Measurements from ENCODE around the gene DNAH10. TPM values are rescaled to one million over a fixed set of nuclear protein-coding genes. Genes with fewer than 3 reads are reported as not detected.

DNAH10 gene
- total RNA-seq, 1 donor from 2014 or later, result 0.25 TPM

DNA sequence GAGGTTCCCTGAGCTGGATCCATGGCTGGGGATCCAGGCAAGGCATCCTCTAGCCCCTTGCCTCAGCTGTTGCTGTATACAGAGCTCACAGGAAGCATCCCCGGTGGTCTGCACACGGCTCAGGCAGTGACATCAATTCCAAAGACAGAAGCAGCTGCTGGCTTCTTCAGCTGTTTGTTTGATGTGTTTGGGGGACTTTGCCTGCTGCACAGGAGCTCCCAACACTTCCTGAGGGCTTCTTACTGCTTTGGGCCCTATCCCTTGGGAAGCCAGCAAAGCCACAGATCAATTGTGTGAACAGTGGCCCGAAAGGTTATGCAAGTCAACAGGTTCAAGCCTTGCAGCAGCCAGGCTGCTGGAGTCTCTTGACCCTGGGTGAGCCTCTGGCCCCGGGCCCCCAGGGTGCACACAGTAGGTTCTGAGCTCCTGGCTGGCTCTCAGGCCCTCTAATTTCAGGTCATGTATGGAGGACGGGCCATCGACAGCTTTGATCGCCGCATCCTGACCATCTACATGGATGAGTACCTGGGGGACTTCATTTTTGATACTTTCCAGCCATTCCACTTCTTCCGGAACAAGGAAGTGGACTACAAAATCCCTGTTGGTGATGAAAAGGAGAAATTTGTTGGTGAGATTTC, 168.0 kb downstream of the DNAH10 start:
- intact Hi-C loops (cut with micrococcal nuclease), result no loop called here

DNA sequence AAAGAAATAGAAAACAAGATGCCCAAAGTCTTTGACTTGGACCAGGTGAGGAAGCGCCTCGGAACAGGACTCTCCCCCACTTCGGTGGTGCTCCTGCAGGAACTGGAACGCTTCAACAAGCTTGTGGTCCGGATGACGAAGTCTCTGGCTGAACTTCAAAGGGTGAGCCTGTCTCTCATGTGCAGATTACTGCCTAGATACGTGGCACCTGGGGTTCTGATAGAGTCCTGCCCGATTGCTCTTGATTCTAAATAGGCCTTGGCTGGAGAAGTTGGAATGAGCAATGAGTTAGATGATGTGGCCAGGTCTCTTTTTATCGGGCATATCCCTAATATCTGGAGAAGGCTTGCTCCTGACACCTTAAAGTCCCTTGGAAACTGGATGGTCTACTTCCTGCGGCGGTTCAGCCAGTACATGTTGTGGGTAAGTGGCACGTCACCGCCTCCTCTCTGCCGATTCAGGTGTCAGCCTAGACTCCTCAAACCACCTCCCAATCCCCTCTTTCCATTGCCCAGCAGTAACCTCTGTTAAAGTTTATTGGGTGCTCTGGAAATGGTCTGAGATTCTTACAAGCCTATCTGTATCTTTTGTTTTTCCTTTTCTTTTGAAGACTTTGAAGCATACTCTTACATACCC, 169.7 kb downstream of the DNAH10 start:
- intact Hi-C loops (cut with micrococcal nuclease), result no loop called here

DNA sequence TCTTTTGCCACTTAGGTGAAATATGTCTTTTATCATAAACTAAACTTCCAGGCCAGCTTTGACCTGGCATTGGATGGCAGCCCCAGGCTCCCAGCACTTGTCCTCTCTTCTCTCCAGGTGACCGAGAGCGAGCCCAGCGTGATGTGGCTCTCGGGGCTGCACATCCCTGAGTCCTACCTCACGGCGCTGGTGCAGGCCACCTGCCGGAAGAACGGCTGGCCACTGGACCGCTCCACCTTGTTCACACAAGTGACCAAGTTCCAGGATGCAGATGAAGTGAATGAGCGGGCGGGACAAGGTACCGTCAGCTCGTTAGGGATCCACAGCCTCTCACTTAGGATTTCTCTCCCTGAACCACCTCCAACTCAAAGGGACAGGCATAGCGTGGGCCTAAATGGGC, 171.1 kb downstream of the DNAH10 start:
- intact Hi-C loops (cut with micrococcal nuclease), result no loop called here

DNA sequence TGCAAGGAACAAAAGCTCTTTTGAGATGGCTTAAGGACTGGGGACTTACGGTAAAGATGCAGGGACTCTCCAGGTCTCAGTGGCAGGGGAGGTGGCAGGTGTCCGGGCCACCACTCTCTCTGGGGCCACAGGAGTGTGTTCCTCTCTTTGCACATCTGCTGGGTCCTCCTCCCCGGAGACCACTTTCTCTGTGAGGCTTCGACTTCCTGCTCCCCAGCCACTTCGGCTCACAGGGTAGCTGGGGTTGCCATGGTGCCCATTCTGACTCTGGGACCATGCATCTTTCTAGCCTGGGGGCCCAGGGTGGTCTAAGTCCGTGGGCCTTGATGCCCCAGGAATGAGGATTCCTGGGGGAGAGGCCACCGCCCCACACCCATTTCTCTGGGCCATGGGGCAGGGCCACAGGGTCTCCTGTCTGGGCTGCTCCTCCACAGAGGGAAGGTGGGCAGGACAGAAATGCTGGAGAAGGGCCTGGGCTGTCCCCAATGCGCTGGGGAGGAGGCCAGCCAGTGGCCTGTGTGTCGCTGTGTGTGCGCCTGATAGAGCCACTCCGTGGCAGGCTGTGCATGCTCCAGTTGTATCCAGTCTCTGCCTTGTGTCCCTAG, 172.0 kb downstream of the DNAH10 start:
- intact Hi-C loops (cut with micrococcal nuclease), result no loop called here

DNA sequence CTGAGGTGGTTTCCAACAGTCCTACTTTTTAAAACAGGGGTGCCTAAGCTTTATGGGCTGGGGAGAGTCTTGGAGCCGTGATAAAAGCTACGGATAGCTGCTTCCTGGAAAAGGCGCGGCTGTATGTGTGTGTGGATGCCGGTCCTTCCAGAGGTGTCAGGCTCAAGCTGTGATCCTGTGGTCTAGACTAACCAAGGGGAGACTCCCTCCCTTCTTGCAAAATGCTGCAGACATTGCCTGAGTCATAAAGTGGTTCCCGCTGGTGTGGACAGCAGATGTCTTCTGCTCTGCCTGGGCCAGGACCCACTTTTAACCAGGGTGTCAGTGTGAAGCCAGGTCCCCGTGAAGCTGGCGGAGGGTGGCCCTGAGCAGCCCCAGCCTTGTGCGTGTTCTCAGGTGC, 172.7 kb downstream of the DNAH10 start:
- intact Hi-C loops (cut with micrococcal nuclease), result no loop called here

DNA sequence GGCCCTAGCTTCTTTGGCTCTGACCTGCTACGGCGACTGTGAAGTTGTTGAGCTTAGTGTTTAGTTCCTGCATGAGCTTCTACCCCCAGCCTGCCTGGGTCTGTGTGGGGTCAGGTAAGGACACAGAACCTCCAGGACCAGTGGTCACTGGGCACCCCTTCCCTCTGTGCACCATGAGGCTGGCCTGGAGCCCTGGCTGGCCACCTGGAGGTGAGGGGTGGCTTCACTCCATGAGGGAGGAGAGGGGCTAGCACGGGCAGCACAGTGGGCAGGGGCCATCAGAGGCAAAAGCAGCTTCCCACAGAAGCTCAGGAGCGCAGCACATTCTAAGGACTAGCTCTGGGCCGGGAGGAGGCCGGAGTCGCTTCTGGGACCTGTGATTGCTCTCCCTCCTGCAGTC, 173.9 kb downstream of the DNAH10 start:
- intact Hi-C loops (cut with micrococcal nuclease), result no loop called here

DNA sequence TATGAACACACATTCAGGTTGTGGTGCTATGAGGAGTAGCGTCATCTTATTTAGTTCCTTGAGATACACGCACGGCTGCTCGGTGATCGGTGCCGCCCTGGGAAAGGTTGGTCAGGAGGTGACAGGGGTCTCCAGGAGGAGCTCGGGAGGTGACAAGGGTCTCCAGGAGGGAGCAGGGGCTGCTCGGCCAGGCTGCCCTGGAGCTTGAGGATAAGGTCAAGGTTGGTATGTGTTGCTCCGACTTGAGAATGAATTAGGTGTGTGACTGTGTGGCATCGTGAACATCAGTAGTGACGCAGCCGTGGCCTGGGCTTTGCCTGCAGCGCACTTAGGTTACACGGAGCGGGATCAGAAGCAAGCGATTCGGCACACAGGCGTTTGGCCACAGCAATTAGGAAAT, 174.4 kb downstream of the DNAH10 start:
- intact Hi-C loops (cut with micrococcal nuclease), result no loop called here

DNA sequence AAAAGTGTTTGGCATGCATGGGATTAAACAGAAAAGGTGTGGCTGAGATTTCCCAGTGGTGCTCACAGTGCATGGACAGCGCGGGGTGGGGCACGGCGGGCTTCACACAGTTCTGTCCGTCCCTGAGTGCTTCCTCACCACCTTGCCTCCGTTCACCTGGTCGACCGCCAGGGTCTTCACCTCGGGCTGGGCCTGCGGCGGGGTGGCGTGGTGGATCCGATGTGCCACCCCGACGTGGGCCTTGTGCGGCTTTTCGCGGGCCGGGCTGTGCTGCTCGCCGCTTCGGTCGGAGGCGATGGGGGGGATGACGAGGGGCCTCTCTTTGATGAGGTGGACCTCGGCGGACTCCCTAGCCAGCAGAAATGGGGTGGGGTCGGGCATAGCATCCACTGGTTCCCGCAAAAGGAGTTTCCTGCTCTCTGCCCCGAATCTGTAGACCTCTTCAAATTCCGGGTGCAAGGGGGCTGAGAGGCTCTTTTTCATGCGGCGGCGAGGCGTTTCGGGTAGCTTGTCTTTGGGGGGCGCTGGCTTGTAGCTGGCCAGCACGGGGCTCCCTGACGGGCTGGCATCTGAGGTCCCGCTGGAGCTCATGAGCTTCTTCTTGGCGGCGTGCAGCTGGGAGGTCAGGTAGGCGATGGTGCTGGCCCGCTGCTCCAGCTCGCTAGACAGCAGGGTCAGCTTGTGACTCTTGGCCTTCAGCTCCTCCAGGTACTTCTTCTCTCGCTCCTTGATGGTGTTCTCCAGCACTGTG, 175.0 kb downstream of the DNAH10 start:
- intact Hi-C loops (cut with micrococcal nuclease), result no loop called here

DNA sequence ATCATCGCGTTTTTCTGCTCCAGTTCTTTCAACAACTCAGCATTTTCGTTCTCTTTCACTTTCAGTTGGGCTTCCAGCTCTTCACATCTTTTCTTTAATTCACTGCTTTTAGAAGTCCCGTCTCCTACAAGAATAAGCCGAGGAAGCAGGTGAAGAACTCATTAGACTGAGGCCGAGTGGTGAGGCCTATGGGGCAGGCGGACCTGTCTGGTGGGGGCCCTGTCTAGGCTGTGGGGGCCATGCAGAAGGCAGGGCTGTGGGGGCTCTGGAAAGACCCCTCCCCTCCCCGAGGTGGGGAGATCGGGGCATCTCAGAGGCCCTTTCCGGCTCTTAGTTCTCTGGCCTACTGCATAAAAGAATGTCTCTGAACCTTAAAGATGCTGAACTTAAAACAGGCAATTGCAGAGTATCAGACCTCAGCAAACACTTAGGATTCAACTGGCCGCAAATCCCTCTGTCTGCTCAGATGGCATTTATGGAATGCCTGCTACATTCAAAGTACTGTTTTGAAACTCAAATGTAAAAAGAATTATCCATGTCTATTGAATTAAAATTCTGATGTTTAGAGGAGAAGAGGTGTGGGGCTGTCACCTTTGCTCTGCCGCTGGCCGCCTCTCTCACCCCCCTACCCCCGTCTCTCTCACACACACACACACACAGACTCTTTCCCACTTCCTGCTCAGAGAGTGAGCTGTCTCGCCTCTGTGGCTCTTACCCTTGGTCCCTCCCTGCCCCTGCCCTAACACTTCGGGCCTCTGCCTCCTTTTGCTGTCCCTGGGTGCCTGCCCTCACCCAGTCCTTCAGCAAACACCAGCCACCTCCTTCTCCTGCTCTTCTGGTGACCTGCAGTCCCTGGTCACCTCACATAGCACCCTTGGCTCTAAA, 175.8 kb downstream of the DNAH10 start:
- intact Hi-C loops (cut with micrococcal nuclease), result loop anchor here (1.0 kb wide), 2 partner anchors 33 kb away; no protein-coding TSS in a partner anchor

DNA sequence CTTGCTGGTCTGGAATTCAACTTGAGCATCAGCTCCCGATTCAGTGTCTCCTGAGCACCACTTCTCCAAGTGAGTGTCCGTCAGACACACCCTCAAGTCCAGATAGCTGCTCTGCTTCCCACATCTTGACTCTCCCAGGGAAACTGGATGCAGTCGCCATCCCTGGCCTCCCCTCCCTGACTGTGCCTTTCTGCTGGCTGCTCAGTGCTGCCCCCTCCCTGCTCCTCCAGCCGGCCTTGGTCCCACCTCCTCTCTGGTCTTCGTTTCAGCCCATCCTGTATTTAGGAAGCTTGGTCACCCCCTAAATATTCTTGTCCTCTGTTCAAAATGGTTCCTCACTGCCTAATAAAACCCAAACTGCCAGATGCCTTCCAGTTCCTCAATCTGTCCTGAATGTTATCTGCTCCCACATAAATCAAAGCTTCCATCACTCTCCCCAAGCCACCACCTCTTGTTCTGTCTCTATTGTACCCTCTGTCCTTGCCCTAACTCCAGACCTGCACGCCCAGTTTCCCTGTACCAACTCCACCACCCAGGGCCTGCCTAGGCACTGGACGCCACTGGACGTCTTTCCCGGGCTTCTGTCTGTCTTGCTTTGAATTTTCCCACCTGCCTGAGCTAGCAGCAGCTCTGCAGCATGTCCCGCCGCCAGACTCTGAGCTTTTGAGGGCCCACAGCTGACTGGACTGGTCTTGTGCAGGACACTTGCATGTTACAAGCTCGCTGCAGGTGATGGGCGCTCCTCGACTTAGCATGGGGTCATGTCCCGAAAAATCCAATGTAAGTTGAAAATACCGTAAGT, 176.8 kb downstream of the DNAH10 start:
- intact Hi-C loops (cut with micrococcal nuclease), result loop anchor here (1.0 kb wide), 2 partner anchors 32 to 34 kb away; no protein-coding TSS in a partner anchor

DNA sequence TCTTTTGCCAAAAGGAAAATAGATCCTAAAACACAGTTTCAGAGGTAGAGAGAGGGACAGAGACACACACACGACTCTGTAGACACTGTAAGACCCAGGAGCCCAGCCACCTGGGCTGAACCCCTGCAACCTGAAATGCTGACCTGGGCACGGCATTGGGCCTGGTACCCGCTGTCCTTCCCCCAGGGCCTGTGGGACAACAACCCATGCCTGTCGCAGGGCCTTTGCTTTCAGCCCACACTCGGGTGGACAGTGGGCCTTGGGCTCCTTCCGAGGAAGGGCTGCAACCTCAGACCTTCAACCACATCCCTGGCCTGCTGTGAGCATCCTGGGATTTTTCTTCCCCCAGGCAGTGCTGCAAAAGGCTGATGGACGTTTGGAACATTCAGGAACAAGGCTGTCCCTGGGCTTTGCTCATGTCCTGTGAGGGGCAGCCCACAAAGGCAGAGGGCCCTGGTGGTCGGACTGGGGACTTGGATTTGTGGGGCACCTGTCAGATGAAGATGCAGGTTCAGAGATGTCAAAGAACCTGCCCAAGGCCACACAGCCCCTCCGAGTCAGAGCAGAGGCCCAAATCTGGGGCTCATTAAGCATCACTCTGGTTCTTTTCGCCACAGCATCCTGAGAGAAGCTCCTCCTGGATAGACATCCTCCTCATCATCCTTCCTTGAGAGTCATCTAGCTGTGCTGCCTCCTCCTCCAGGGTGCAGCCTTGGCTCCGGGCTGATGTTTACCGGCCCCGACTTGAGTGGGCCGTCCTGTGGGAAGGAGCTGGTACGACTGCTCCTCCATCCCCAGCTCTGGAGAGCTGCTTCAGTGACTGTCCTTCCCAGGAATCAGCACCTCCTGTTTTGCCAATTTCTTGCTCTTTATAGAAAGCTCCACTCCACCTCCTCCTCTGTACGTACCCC, 177.9 kb downstream of the DNAH10 start:
- intact Hi-C loops (cut with micrococcal nuclease), result no loop called here

DNA sequence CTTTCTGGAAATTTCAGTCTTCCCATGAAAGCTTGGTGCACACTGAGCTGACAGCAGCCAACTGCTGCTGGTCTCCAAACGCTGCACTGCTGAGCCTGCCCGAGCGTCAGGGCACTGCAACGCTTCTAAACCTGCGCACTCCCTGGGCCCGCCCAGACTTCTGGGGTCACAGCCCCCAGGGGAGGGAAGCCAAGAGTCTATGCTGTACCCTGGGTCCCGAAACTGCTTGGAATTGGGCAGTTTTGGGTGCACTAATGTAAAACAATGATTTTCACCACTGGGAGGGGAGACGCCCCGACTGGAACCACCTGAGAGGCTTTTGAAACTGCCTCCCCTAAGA, 178.5 kb downstream of the DNAH10 start:
- intact Hi-C loops (cut with micrococcal nuclease), result no loop called here

DNA sequence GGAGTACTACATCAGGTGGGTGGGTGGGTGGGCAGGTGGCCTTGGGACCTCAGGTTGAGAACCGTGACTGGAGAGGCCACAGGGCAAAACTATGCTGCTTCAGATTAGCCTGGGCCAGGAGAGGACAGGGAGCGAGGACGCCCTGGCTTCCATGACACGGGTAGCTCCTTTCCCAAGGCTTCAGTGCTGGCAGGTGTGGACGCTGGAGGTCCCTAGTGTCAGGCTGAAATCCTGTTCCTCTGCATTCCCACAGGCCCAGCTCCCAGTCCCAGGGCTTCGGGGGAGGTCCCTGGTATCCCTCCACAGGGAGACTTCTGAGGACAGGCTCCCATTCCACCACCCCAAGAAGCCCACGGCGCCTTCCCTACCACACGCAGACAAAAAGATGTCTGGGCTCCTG, 178.9 kb downstream of the DNAH10 start:
- intact Hi-C loops (cut with micrococcal nuclease), result no loop called here

DNA sequence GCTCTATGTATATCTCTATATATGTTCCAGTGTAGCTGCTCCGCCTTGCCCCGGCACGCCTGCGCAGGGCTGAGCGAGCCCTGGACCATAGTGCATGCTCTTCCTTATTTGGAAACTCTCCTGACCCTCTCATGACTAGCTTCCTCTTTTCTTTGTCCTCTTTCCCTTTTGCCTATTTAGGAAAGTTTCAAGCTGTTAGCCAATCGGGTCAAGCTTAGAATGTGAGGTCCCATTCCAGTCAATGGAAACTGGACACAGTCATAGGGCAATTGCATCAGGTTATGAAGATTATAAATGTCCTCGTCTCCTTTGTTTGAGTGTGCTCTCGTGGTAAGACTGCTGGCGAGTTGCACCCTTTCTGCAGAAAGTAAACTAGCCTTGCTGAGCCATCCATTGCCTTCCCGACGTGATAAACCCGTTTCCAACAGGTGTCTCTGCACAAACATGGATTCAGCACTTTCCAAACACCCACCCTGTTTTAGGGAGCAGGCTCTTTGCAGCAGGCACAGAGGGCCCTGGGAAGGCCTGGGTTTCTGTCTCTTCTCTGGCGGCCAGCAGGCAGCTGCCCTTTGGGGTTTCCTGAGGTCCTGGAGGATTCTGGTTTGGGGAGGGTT, 179.6 kb downstream of the DNAH10 start:
- intact Hi-C loops (cut with micrococcal nuclease), result no loop called here

DNA sequence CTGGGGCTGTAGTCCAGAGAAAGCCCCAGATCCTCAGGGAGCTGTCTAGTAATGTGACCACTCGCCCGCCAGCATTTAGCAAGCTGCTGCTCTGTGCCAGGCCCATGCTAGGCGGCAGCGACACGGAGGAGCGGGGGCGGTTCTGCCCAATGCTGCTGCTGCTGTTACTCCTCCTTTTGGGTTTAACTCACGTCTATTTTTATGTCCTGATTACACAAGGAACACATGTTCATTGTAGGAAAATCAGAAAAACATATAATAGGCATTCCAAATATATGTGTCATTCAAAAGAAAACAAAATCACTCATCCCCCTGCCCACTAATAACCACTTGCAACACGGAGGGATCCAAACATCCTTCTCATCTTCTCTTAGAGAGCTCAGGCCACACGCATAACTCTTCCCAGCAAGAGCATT, 180.1 kb downstream of the DNAH10 start:
- intact Hi-C loops (cut with micrococcal nuclease), result no loop called here

DNA sequence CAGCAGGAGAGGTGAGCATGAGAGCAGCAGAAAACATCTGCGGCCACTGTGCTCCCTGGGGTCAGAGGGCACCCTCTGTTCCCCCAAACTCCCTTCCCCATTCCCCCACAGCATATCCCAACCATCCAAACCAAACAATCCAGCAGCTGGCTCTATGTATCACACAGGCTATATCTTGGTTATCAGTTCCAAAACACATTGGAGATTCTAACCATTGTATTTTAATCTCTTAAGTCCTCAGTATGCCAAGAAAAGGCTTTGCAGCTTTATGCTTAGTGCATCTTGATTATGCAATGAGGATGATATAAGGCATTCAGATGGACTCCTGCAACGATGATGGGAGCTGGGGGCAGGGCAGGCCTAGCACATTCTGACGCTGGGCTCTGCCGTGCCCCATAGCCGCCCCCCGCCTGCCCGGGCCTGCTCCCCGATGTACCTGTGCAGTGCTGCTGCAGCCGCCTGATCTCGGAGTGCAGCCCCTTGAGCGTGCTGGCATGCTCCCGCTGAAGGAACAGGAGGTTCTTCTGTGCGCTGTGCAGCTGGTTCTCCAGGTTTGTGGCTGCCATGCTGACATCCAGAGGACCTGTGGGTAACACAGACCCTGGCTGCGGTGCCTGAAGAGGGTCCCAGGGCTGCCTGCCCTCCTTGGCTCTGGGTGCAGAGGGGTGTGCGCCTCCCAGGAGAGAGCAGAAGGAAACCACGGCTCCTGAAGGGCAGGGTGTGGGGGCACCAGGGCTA, 181.0 kb downstream of the DNAH10 start:
- intact Hi-C loops (cut with micrococcal nuclease), result no loop called here

DNA sequence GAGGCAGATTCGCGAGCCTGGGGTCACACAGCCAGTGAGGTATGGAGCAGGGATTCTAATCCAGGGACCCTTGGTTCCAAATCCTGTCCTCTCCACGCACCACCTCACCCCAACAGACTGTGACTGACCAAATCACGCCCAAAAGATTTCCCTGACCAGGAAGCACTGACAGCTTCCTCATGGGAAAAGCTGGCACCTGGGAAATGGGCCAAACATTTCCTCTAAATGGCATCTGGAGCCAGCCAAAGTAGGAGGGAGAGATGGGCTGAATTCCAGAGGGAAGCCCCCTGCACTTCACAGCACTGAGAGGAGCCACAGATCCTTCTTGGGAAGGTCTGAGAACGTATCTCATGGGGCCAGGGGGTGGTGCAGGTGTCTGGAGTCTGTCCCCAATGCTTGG, 181.7 kb downstream of the DNAH10 start:
- intact Hi-C loops (cut with micrococcal nuclease), result no loop called here

DNA sequence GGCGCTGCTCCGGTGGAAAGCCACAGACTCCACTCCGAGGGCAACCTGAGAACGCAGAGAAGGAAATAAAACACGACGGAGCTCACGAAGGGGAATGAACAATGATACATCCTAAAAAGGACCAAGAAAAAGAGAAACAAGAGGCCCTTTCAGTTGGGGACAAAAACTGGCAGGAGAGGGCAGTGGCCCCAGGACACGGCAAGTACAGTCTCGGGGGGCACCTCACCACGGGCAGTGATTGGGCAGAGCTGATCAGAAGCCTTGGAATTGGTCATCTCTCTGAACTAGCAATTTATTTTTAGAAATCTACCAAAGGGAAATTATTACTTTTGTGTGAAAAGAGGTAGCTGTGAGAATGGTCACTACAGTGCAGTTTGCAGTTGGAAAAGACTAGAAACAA, 182.6 kb downstream of the DNAH10 start:
- intact Hi-C loops (cut with micrococcal nuclease), result no loop called here

Data from T-helper 1 cell treated with Interleukin-12 subunit alpha and Interleukin-12 subunit beta and Interleukin-4 antibody, amounts not matched to agents 30 ng/mL and 1 ng/mL, for 36 hours (primary cell).